ENCODE results near the gene ERLEC1. TPM values are rescaled to one million over a fixed set of nuclear protein-coding genes. Genes with fewer than 3 reads are reported as not detected.

The ERLEC1 gene
- total and polyA plus RNA-seq, 2 of the 4 experiments (the other 2 are of a cell fraction): 40.3 to 53.4 TPM

DNA sequence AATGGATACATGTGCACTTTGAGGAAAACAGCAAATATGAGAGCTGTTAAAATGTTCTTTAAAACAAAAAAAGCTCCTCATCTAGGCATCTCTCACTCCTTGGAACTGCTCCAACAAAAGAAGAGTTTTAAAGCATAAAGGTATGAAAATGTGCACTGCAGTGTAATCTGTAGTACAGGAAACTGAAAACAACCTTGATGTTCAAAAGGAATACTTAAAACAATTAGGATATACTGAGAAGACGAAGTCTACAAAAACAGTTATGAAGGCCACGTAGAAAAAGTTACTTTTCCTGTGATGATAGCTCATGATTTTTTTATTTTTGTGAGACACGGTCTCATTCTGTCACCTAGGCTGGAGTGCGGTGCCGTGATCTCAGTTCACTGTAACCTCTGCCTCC is 75.0 kb downstream of the ERLEC1 start:
- H3K9ac ChIP-seq (ENCODE audit: low read depth, low read length): no peak overlapping the region
- H2AK9ac ChIP-seq (replicated peaks; ENCODE audit: low read depth, low read length, poor library complexity): no peak overlapping the region
- H4K20me1 ChIP-seq (ENCODE audit: insufficient read depth, low read length): no peaks in the 10 kb centered on the region
- H3K56ac ChIP-seq (ENCODE audit: extremely low read depth, insufficient read depth, low read length): no peak overlapping the region
- H2BK20ac ChIP-seq (ENCODE audit: low read depth, low read length): no peak overlapping the region
- no peak overlapping the region for H2BK15ac ChIP-seq (ENCODE audit: low read depth, low read length)
- no CpG with 5 or more reads among the region's 5 CpGs for WGBS, 2 experiments (ENCODE audit: extremely low coverage in 2 of 2, insufficient read length in 1 of 2)
- no peak overlapping the region for H3K23ac ChIP-seq (ENCODE audit: low read depth, low read length)
- H3K4me3 ChIP-seq (ENCODE audit: insufficient read depth, low read depth, low read length): no peak overlapping the region
- ChIA-PET POLR2A (ENCODE audit: unreplicated experiment) (no interaction called here), CTCF (no interaction called here)
- no peak overlapping the region for H3K14ac ChIP-seq (replicated peaks; ENCODE audit: low read depth, low read length)
- peaks cover 10% of the 10 kb centered on the region for H3K36me3 ChIP-seq (ENCODE audit: control insufficient read depth, insufficient read depth, low read length)
- intact Hi-C loops (cut with micrococcal nuclease): no loop called here
- H2AFZ ChIP-seq (replicated peaks; ENCODE audit: low read length, poor library complexity): no peak overlapping the region
- no peak overlapping the region for H3K27ac ChIP-seq (ENCODE audit: insufficient read depth, low read length)
- no peak overlapping the region for H4K5ac ChIP-seq (ENCODE audit: low read depth, low read length)
- no peak overlapping the region for H4K8ac ChIP-seq (ENCODE audit: low read depth in 2 of 2, low read length in 2 of 2)
- H3K27me3 ChIP-seq (ENCODE audit: control insufficient read depth, insufficient read depth, low read length): no peaks in the 10 kb centered on the region
- no peak overlapping the region for H2BK120ac ChIP-seq (ENCODE audit: low read depth, low read length)
- H3K4ac ChIP-seq (ENCODE audit: low read depth, low read length): no peak overlapping the region
- dilution Hi-C loops (cut with HindIII; ENCODE audit: low sequenced_read_pairs, unreplicated experiment): no loop called here
- no peak overlapping the region for H2BK5ac ChIP-seq (ENCODE audit: low read depth, low read length, poor library complexity, severe bottlenecking)
- H3K18ac ChIP-seq (ENCODE audit: low read depth, low read length): no peak overlapping the region
- no peak overlapping the region for H4K91ac ChIP-seq (ENCODE audit: insufficient read depth, low read depth, low read length)
- no peak overlapping the region for H2AK5ac ChIP-seq (ENCODE audit: low read depth, low read length)
- H3K79me1 ChIP-seq (ENCODE audit: low read depth in 1 of 2, low read length in 2 of 2): peaks cover 6 to 10% of the 10 kb centered on the region in 2 experiments; a peak in 3 of 4 replicates
- in situ Hi-C loops (cut with MboI; ENCODE audit: low sequenced_read_pairs): no loop called here
- H3K9me3 ChIP-seq (ENCODE audit: control insufficient read depth, insufficient read depth, low read length): no peaks in the 10 kb centered on the region
- no peak for DNase-seq
- no TSS peak for BruUV-seq (replicated peaks)
- no peak for TF ChIP-seq ELK1 (IDR thresholded peaks at IDR 0.05; ENCODE audit: borderline replicate concordance, low read depth, low read length)
- TF ChIP-seq, protein P1, sequence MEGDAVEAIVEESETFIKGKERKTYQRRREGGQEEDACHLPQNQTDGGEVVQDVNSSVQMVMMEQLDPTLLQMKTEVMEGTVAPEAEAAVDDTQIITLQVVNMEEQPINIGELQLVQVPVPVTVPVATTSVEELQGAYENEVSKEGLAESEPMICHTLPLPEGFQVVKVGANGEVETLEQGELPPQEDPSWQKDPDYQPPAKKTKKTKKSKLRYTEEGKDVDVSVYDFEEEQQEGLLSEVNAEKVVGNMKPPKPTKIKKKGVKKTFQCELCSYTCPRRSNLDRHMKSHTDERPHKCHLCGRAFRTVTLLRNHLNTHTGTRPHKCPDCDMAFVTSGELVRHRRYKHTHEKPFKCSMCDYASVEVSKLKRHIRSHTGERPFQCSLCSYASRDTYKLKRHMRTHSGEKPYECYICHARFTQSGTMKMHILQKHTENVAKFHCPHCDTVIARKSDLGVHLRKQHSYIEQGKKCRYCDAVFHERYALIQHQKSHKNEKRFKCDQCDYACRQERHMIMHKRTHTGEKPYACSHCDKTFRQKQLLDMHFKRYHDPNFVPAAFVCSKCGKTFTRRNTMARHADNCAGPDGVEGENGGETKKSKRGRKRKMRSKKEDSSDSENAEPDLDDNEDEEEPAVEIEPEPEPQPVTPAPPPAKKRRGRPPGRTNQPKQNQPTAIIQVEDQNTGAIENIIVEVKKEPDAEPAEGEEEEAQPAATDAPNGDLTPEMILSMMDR (conservative IDR thresholded peaks at IDR 0.05; ENCODE audit: low read depth, low read length): no peak
- no peak for TF ChIP-seq FOS (IDR thresholded peaks at IDR 0.05; ENCODE audit: low read depth, low read length)
- no peak for TF ChIP-seq CHD1 (IDR thresholded peaks at IDR 0.05; ENCODE audit: low read depth, low read length)
- no peak for TF ChIP-seq RCOR1 (IDR thresholded peaks at IDR 0.05; ENCODE audit: insufficient replicate concordance, low read length)
- TF ChIP-seq USF2 (IDR thresholded peaks at IDR 0.05; ENCODE audit: low read depth, low read length): no peak
- no peak for TF ChIP-seq RAD21 (IDR thresholded peaks at IDR 0.05; ENCODE audit: low read length)
- TF ChIP-seq CEBPB (IDR thresholded peaks at IDR 0.05; ENCODE audit: low read depth, low read length): no peak
- H3K9me1 ChIP-seq (ENCODE audit: insufficient read depth, low read length): no peaks in the 10 kb centered on the region; the same call in 1 of the 2 replicates
- H3K4me2 ChIP-seq (ENCODE audit: low read depth, low read length): no peak overlapping the region
- no peak for ATAC-seq (ENCODE audit: low read depth)
- no peaks in the 10 kb centered on the region for H3K4me1 ChIP-seq (ENCODE audit: control insufficient read depth, insufficient read depth, low read length)
